Pancreas (tissue), 10 donors: ENCODE results near the gene KDM4B. TPM values are rescaled to one million over a fixed set of nuclear protein-coding genes. Genes with fewer than 3 reads are reported as not detected.
"Not testable (repeated sequence)": the region's sequence is repeated elsewhere in the genome, so short reads cannot be mapped to it uniquely, and the experiment has no call there.

Experiments
- ATAC-seq, 4 donors: fragments of 200-7000 bp; cut with Tn5 transposase; one replicate each; pipeline versions ENCODE4 v1.8.0 to v1.9.1; 2020; ENCODE audit warnings: mild to moderate bottlenecking in 4 of 4, moderate library complexity in 4 of 4
- DNase-seq, 6 donors: peaks; one replicate each; pipeline ENCODE4 v3.0.0-alpha.2; 2020
- FAIRE-seq: peaks from 2 replicates; lab custom pipeline; 2012; peaks lifted over from hg19 to GRCh38; lab: Jason Lieb, UNC
- H3K27ac ChIP-seq, 4 donors: fragments of 200-600 bp; sonication (generic); 1 replicate in 3 of 4; 2 replicates in 1 of 4; pipeline versions ENCODE4 v1.5.0 to v1.8.0; 2020
- H3K27me3 ChIP-seq, 4 donors: fragments of 200-600 bp; one replicate each; pipeline ENCODE4 v1.8.0; 2021
- H3K36me3 ChIP-seq, 3 donors: fragments of 200-600 bp; sonication (generic) in 1 of 3; one replicate each; pipeline versions ENCODE4 v1.5.0 to v1.8.0; 2020 to 2021
- H3K4me1 ChIP-seq, 3 donors: fragments of 200-600 bp; one replicate each; pipeline ENCODE4 v1.8.0; 2021
- H3K4me3 ChIP-seq, 4 donors: fragments of 200-600 bp; sonication (generic) in 2 of 4; one replicate each; pipeline versions ENCODE4 v1.5.0 to v1.8.0; 2020 to 2021
- H3K9me3 ChIP-seq, 4 donors: fragments of 200-600 bp; one replicate each; pipeline ENCODE4 v1.8.0; 2021
- WGBS, 2 donors: extraction: QIAGEN DNeasy Blood & Tissue Kit; methylation state at CpG; one replicate each; pipeline ENCODE4 v1.1.7; 2013; 5-methylcytosine and 5-hydroxymethylcytosine counted together
- intact Hi-C, 3 donors: fragments of 100-400 bp; cut with DNase I; formaldehyde crosslinking; loops; one replicate each; pipeline versions ENCODE4 v1.11.1 to v1.14.2; 2022
- polyA plus RNA-seq, 2 donors: library from polyadenylated mRNA; stranded (reverse); fragments of 200-250 nt; gene quantifications; one replicate each; pipeline ENCODE4 v1.2.3, GENCODE V29; 2013
- total RNA-seq, 6 donors: library from RNA; stranded (reverse); fragmentation: NEBNext Ultra II Directional in 4 of 6; extraction: Animal tissue kit (Norgen Biotek cat#: 25700) in 4 of 6; gene quantifications; one replicate each; pipeline versions ENCODE4 v1.2.1 to v1.2.4, GENCODE V29; 2021 to 2023
- TF ChIP-seq, protein P1 (sequence below), 4 donors: fragments of 200-600 bp; sonication (generic) in 3 of 4; IDR thresholded peaks; one replicate each; pipeline versions ENCODE4 v1.5.0 to v1.8.0; 2021; ENCODE audit warnings: antibody characterized with exemption in 4 of 4
- donor health status: healthy with polysubstance abuse.
- donor health status: DM: no; HTN: no; CAD: no; lungs with moderate emphysema.
- donor health status: DM: no; HTN: no; CAD: no.
- donor health status: control.
- donor health status: control.
- donor health status: Bipolar disorder and iron deficiency.
- donor health status: DM: yes; HTN: yes; CAD: no.
- donor health status: DM: no; HTN: no; CAD: no.
- donor health status: DM: no; HTN: no; CAD: no.
- donor health status: DM: yes; HTN: yes; CAD: no.

Gene KDM4B
- total and polyA plus RNA-seq, 8 donors = 13.8 to 24.0 (median 18.5) TPM

DNA sequence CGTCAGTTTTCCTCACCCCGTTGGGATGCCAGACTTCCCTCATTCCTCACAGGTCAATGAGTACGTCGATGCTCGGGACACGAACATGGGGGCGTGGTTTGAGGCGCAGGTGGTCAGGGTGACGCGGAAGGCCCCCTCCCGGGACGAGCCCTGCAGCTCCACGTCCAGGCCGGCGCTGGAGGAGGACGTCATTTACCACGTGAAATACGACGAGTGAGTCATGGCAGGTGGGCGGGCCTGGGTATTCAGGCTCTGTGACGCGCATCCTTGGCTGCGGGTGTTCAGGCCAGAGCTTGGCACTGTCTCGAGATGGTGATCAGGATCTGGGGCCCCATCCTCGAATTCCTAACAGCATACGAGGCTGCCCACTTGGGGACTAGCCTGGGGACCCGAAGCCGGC lies 38.2 kb upstream of the KDM4B start:
- no peak for FAIRE-seq
- Histone ChIP-seq H3K36me3 (no peaks in the 10 kb centered on the region), H3K9me3 (no peaks in the 10 kb centered on the region), H3K27ac (no peak overlapping the region), H3K4me3 (no peak overlapping the region), H3K4me1 (no peaks in the 10 kb centered on the region), H3K27me3 (no peaks in the 10 kb centered on the region)
- TF ChIP-seq, protein P1, sequence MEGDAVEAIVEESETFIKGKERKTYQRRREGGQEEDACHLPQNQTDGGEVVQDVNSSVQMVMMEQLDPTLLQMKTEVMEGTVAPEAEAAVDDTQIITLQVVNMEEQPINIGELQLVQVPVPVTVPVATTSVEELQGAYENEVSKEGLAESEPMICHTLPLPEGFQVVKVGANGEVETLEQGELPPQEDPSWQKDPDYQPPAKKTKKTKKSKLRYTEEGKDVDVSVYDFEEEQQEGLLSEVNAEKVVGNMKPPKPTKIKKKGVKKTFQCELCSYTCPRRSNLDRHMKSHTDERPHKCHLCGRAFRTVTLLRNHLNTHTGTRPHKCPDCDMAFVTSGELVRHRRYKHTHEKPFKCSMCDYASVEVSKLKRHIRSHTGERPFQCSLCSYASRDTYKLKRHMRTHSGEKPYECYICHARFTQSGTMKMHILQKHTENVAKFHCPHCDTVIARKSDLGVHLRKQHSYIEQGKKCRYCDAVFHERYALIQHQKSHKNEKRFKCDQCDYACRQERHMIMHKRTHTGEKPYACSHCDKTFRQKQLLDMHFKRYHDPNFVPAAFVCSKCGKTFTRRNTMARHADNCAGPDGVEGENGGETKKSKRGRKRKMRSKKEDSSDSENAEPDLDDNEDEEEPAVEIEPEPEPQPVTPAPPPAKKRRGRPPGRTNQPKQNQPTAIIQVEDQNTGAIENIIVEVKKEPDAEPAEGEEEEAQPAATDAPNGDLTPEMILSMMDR (IDR thresholded peaks at IDR 0.05) = no peak
- no peak for ATAC-seq
- DNase-seq = peak in 1 of 6 donors; percentile 45
- intact Hi-C loops = no loop called here
- WGBS, 2 donors = 95 to 96% methylated on average over 28 of the region's 28 CpGs

- no peak overlapping the region for H3K4me3 ChIP-seq
- no peak for DNase-seq
- no peak for FAIRE-seq
- 97 to 98% methylated on average over 32 of the region's 32 CpGs for WGBS, 2 donors
- no peaks in the 10 kb centered on the region for H3K36me3 ChIP-seq
- H3K27ac ChIP-seq = no peak overlapping the region
- no peaks in the 10 kb centered on the region for H3K9me3 ChIP-seq
- intact Hi-C loops = no loop called here
- H3K4me1 ChIP-seq = no peaks in the 10 kb centered on the region
- TF ChIP-seq, protein P1 (IDR thresholded peaks at IDR 0.05) = no peak
- H3K27me3 ChIP-seq = no peaks in the 10 kb centered on the region
- no peak for ATAC-seq
Measured at GRCh38 chr19:4932711-4933110, 36.2 kb upstream of the KDM4B start.

DNA sequence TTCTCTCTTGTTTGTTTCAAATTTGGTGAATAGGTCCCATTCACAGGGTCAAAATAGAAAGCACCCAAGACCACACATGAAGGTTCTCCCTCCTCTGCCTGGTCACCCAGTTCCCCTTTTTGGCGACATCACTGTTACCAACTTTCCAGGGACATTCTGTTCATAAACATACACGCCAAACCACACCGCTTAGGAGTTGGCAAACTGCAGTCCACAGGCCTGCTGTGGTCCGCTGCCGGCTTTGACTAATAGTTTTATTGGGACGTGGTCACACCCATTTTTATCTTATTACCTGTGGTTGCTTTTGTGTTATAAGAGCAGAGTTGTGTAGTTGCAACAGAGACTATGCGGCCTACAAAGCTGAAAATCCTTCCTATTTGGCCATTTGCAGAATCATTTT lies 35.4 kb upstream of the KDM4B start:
- H3K27me3 ChIP-seq = no peaks in the 10 kb centered on the region
- no peaks in the 10 kb centered on the region for H3K9me3 ChIP-seq
- ATAC-seq = peak in 3 of 4 donors; percentile 35 to 54 (median 40)
- DNase-seq = no peak
- H3K36me3 ChIP-seq = no peaks in the 10 kb centered on the region
- WGBS, 2 donors = 70 to 78% methylated on average over 7 of the region's 7 CpGs
- no peak for FAIRE-seq
- no peak overlapping the region for H3K27ac ChIP-seq
- TF ChIP-seq, protein P1 (IDR thresholded peaks at IDR 0.05) = no peak
- no peaks in the 10 kb centered on the region for H3K4me1 ChIP-seq
- H3K4me3 ChIP-seq = no peak overlapping the region
- intact Hi-C loops = no loop called here

DNA sequence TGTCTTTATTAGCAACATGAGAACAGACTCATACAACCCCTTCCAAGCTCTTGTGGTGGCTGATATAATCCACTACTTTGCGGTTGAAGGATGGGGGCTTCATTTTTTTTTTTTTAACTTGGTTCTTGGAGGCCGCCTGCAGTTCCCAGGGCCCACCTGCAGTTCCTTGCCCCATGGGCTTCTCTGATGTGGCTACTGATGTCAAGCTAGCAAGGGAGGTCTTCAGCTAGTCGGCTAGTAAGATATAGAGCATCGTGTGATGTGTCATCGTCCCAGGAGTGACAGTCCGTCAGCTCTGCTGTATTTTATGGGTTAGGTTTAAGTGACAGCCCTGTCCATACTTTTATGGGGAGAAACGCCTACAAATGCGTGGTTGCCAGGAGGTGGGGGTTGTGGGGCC lies 33.5 kb upstream of the KDM4B start:
- H3K4me3 ChIP-seq = no peak overlapping the region
- no peaks in the 10 kb centered on the region for H3K27me3 ChIP-seq
- TF ChIP-seq, protein P1 (IDR thresholded peaks at IDR 0.05) = no peak
- no peak for ATAC-seq
- no peak overlapping the region for H3K27ac ChIP-seq
- FAIRE-seq = no peak
- intact Hi-C loops = no loop called here
- H3K4me1 ChIP-seq = no peaks in the 10 kb centered on the region
- H3K36me3 ChIP-seq = no peaks in the 10 kb centered on the region
- no peaks in the 10 kb centered on the region for H3K9me3 ChIP-seq
- no peak for DNase-seq
- 79 to 83% methylated on average over 8 of the region's 8 CpGs for WGBS, 2 donors

GRCh38 chr19:4937060-4937459 lies 31.9 kb upstream of the KDM4B start:
- TF ChIP-seq, protein P1 (IDR thresholded peaks at IDR 0.05) = no peak
- intact Hi-C loops = no loop called here
- no peaks in the 10 kb centered on the region for H3K36me3 ChIP-seq
- WGBS, 2 donors = 87 to 89% methylated on average over 7 of the region's 7 CpGs
- no peak for DNase-seq
- H3K4me1 ChIP-seq = no peaks in the 10 kb centered on the region
- ATAC-seq = no peak
- no peaks in the 10 kb centered on the region for H3K9me3 ChIP-seq
- no peak overlapping the region for H3K4me3 ChIP-seq
- H3K27me3 ChIP-seq = no peaks in the 10 kb centered on the region
- FAIRE-seq = no peak
- no peak overlapping the region for H3K27ac ChIP-seq

DNA sequence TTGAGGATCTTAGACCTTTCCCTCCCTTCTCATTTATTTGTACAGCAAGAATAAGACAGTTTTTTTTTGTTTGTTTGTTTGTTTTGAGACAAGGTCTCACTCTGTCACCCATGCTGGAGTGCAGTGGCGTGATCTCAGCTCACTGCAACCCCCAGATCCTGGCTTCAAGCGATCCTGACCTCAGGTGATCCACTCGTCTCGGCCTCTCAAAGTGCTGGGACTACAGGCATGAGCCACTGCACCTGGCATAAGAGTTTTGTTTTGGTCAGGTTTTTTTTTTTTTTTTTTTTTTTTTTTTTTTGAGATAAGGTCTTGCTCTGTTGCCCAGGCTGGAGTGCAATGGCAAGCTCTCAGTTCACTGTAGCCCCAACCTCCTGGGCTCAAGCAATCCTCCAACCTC lies 30.5 kb upstream of the KDM4B start:
- FAIRE-seq, DNase-seq, H3K4me3 ChIP-seq, H3K36me3 ChIP-seq, H3K9me3 ChIP-seq, H3K4me1 ChIP-seq, H3K27me3 ChIP-seq, H3K27ac ChIP-seq, ATAC-seq, intact Hi-C loops: not testable (repeated sequence)
- WGBS, 2 donors = 61 to 65% methylated on average over 4 of the region's 4 CpGs
